Dermis blood vessel endothelial cell (primary cell): ENCODE results near the gene TEX22. TPM values are rescaled to one million over a fixed set of nuclear protein-coding genes. Genes with fewer than 3 reads are reported as not detected.

Experiments used
- DNase-seq: peaks from one replicate; pipeline ENCODE4 v3.0.0; 2010
- total RNA-seq: library from RNA; depleted of rRNA; stranded (reverse); fragments of >200 nt; gene quantifications from 2 replicates; pipeline ENCODE4 v1.2.3, GENCODE V29; 2014

The TEX22 gene
- total RNA-seq, 1 donor from 2014 or later, result 0.17 TPM

- DNase-seq, result no peak
Measured at GRCh38 chr14:105385322-105385637, 13.1 kb upstream of the TEX22 start.

- DNase-seq, result no peak
Measured at GRCh38 chr14:105385698-105386365, 12.5 kb upstream of the TEX22 start.

- DNase-seq, result no peak
Measured at GRCh38 chr14:105386581-105387529, 11.5 kb upstream of the TEX22 start.

GRCh38 chr14:105387530-105387922, 10.8 kb upstream of the TEX22 start:
- DNase-seq, result no peak

GRCh38 chr14:105388110-105388951, 10.0 kb upstream of the TEX22 start:
- no peak for DNase-seq

- no peak for DNase-seq
Measured at GRCh38 chr14:105388976-105389375, 9.4 kb upstream of the TEX22 start.

GRCh38 chr14:105389534-105389933, 8.8 kb upstream of the TEX22 start:
- no peak for DNase-seq

GRCh38 chr14:105389976-105390848, 8.1 kb upstream of the TEX22 start:
- DNase-seq, result no peak

- DNase-seq, result no peak
Measured at GRCh38 chr14:105390849-105391500, 7.4 kb upstream of the TEX22 start.

GRCh38 chr14:105391541-105391940, 6.8 kb upstream of the TEX22 start:
- DNase-seq, result no peak

GRCh38 chr14:105392131-105393090, 5.9 kb upstream of the TEX22 start:
- DNase-seq, result no peak

- DNase-seq, result no peak
Measured at GRCh38 chr14:105393151-105393550, 5.2 kb upstream of the TEX22 start.

- no peak for DNase-seq
Measured at GRCh38 chr14:105394714-105395537, 3.4 kb upstream of the TEX22 start.

- DNase-seq, result no peak
Measured at GRCh38 chr14:105395538-105395854, 2.8 kb upstream of the TEX22 start.

- no peak for DNase-seq
Measured at GRCh38 chr14:105397350-105397931, 897 bp upstream of the TEX22 start.

- peak; percentile 65 for DNase-seq
Measured at GRCh38 chr14:105398726-105399465, 558 bp downstream of the TEX22 start.

GRCh38 chr14:105399466-105399775, 1.1 kb downstream of the TEX22 start:
- DNase-seq, result no peak

GRCh38 chr14:105400016-105400415, 1.7 kb downstream of the TEX22 start:
- no peak for DNase-seq

- no peak for DNase-seq
Measured at GRCh38 chr14:105401699-105402098, 3.4 kb downstream of the TEX22 start.
